Measurements from ENCODE around the gene PLXNA1.

DNA sequence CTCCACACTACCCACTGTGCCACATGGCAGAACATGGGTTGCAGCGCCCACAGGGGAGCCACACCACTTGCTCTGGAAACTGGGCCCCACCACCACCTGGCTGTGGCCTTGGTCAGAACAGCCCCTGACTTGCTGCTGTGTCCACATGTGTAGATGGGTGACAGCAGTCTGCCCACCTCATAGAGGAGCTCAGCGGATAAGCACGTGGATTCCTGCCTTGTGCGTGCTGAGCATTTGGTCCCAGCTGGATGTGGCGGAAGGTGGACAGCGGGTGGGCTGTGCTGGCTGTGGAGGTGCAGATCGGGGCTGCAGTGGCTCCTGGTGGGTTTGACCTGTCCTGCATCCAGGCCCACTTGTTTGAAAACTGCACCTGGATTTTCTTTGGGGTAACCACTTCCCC lies 6.0 kb upstream of the PLXNA1 start:
- no peak for TF ChIP-seq TCF7L2 (IDR thresholded peaks at IDR 0.05; ENCODE audit: borderline replicate concordance, low read depth, low read length)
- TF ChIP-seq, protein P1, sequence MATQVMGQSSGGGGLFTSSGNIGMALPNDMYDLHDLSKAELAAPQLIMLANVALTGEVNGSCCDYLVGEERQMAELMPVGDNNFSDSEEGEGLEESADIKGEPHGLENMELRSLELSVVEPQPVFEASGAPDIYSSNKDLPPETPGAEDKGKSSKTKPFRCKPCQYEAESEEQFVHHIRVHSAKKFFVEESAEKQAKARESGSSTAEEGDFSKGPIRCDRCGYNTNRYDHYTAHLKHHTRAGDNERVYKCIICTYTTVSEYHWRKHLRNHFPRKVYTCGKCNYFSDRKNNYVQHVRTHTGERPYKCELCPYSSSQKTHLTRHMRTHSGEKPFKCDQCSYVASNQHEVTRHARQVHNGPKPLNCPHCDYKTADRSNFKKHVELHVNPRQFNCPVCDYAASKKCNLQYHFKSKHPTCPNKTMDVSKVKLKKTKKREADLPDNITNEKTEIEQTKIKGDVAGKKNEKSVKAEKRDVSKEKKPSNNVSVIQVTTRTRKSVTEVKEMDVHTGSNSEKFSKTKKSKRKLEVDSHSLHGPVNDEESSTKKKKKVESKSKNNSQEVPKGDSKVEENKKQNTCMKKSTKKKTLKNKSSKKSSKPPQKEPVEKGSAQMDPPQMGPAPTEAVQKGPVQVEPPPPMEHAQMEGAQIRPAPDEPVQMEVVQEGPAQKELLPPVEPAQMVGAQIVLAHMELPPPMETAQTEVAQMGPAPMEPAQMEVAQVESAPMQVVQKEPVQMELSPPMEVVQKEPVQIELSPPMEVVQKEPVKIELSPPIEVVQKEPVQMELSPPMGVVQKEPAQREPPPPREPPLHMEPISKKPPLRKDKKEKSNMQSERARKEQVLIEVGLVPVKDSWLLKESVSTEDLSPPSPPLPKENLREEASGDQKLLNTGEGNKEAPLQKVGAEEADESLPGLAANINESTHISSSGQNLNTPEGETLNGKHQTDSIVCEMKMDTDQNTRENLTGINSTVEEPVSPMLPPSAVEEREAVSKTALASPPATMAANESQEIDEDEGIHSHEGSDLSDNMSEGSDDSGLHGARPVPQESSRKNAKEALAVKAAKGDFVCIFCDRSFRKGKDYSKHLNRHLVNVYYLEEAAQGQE (tag by site-specific recombination; IDR thresholded peaks at IDR 0.05): no peak
- TF ChIP-seq, protein P2, sequence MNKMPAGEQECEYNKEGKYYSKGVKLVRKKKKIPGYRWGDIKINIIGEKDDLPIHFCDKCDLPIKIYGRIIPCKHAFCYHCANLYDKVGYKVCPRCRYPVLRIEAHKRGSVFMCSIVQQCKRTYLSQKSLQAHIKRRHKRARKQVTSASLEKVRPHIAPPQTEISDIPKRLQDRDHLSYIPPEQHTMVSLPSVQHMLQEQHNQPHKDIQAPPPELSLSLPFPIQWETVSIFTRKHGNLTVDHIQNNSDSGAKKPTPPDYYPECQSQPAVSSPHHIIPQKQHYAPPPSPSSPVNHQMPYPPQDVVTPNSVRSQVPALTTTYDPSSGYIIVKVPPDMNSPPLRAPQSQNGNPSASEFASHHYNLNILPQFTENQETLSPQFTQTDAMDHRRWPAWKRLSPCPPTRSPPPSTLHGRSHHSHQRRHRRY (tag by site-specific recombination; IDR thresholded peaks at IDR 0.05): no peak
- TF ChIP-seq ZNF274 (IDR thresholded peaks at IDR 0.05; ENCODE audit: low read length): no peak
- no peak for TF ChIP-seq ZNF274 (tag by site-specific recombination; IDR thresholded peaks at IDR 0.05; ENCODE audit: borderline replicate concordance)
- no peak for TF ChIP-seq ZNF302 (tag by site-specific recombination; IDR thresholded peaks at IDR 0.05; ENCODE audit: low read depth)
- TF ChIP-seq ZBTB7A (tag by site-specific recombination; IDR thresholded peaks at IDR 0.05; ENCODE audit: low read depth): no peak

Data from HEK293 (cell line).